ENCODE data around the gene DCLRE1A. TPM values are rescaled to one million over a fixed set of nuclear protein-coding genes. Genes with fewer than 3 reads are reported as not detected.

The DCLRE1A gene
- total RNA-seq, 1 donor, result 6.5 TPM

- TF ChIP-seq CTCF (IDR thresholded peaks at IDR 0.05; ENCODE audit: insufficient read depth, low read depth, low read length), result no peak
- no peak for DNase-seq (ENCODE audit: low read depth)
- H3K4me3 ChIP-seq (ENCODE audit: low read depth, low read length), result no peak overlapping the region
Observed at GRCh38 chr10:113859261-113859660, 5.4 kb upstream of the DCLRE1A start.

GRCh38 chr10:113858541-113858940 lies 4.7 kb upstream of the DCLRE1A start:
- H3K4me3 ChIP-seq (ENCODE audit: low read depth, low read length), result no peak overlapping the region
- TF ChIP-seq CTCF (IDR thresholded peaks at IDR 0.05; ENCODE audit: insufficient read depth, low read depth, low read length), result no peak
- peak; percentile 18 for DNase-seq (ENCODE audit: low read depth)

- no peak for TF ChIP-seq CTCF (IDR thresholded peaks at IDR 0.05; ENCODE audit: insufficient read depth, low read depth, low read length)
- no peak for DNase-seq (ENCODE audit: low read depth)
- H3K4me3 ChIP-seq (ENCODE audit: low read depth, low read length), result no peak overlapping the region
Observed at GRCh38 chr10:113857210-113857609, 3.3 kb upstream of the DCLRE1A start.

- DNase-seq (ENCODE audit: low read depth), result no peak
- H3K4me3 ChIP-seq (ENCODE audit: low read depth, low read length), result peak overlapping the region; percentile 86
- no peak for TF ChIP-seq CTCF (IDR thresholded peaks at IDR 0.05; ENCODE audit: insufficient read depth, low read depth, low read length)
Observed at GRCh38 chr10:113856563-113856962, 2.7 kb upstream of the DCLRE1A start.

- no peak for TF ChIP-seq CTCF (IDR thresholded peaks at IDR 0.05; ENCODE audit: insufficient read depth, low read depth, low read length)
- H3K4me3 ChIP-seq (ENCODE audit: low read depth, low read length), result peak overlapping the region; percentile 86
- peak; percentile 42 for DNase-seq (ENCODE audit: low read depth)
Observed at GRCh38 chr10:113854761-113855588, 1.1 kb upstream of the DCLRE1A start.

- no peak for DNase-seq (ENCODE audit: low read depth)
- no peak for TF ChIP-seq CTCF (IDR thresholded peaks at IDR 0.05; ENCODE audit: insufficient read depth, low read depth, low read length)
- peak overlapping the region; percentile 86 for H3K4me3 ChIP-seq (ENCODE audit: low read depth, low read length)
Observed at GRCh38 chr10:113853578-113854012, 287 bp downstream of the DCLRE1A start.
